ACC112 (cell line): ENCODE data around the gene PRKD3.
"Not testable (repeated sequence)": the region's sequence is repeated elsewhere in the genome, so short reads cannot be mapped to it uniquely, and the experiment has no call there.

Experiments
- H2AFZ ChIP-seq: fragments of 200-600 bp; sonication (generic); one replicate; pipeline ENCODE4 v1.6.0; 2017; ENCODE audit warnings: antibody characterized with exemption, low read length; ENCODE audit not compliant: unreplicated experiment
- H3K27ac ChIP-seq: fragments of 200-600 bp; sonication (generic); 2 replicates; pipeline ENCODE4 v1.5.1; 2014; ENCODE audit warnings: low read depth, mild to moderate bottlenecking, antibody characterized with exemption, low read length, moderate library complexity
- H3K27me3 ChIP-seq: fragments of 200-600 bp; sonication (generic); 2 replicates; pipeline ENCODE4 v1.6.1; 2014; ENCODE audit warnings: mild to moderate bottlenecking, antibody characterized with exemption, low read length, moderate library complexity, mixed read lengths; ENCODE audit not compliant: insufficient read depth
- H3K36me3 ChIP-seq: fragments of 200-600 bp; sonication (generic); 2 replicates; pipeline ENCODE4 v1.6.1; 2016; ENCODE audit warnings: mild to moderate bottlenecking, antibody characterized with exemption, low read length, moderate library complexity, mixed read lengths; ENCODE audit not compliant: insufficient read depth
- H3K4me1 ChIP-seq: fragments of 200-600 bp; sonication (generic); one replicate; pipeline ENCODE4 v1.6.1; 2016; ENCODE audit warnings: low read length, mixed read lengths; ENCODE audit not compliant: insufficient read depth, unreplicated experiment, control insufficient read depth
- H3K4me3 ChIP-seq: fragments of 200-600 bp; sonication (generic); 2 replicates; pipeline ENCODE4 v1.5.1; 2014; ENCODE audit warnings: mild to moderate bottlenecking, low read depth, low read length
- H3K79me2 ChIP-seq: fragments of 200-600 bp; sonication (generic); one replicate; pipeline ENCODE4 v1.6.0; 2016; ENCODE audit warnings: low read length; ENCODE audit not compliant: control insufficient read depth, unreplicated experiment, insufficient read depth

The PRKD3 gene

DNA sequence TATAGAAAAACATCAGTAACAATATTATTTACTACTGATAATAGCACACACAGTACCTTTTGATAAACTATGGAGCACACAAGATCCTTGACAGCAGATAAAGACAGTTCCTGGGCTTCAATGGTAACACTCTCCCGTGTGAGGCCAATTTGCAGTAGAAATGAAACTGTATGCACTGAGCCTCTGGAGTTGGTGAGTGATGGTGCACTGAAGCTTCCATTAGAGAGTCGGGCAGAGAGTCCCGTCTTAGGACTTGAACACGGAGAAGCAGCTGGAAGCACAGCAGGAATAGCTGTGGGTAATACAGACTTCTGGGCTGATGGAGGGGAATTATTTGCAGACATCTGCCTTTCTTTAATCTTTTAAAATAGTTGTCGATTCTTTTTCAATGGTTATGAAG lies 8.5 kb downstream of the PRKD3 start:
- Histone ChIP-seq H3K27ac (no peak overlapping the region), H3K79me2 (peaks cover 93% of the 10 kb centered on the region), H3K4me1 (peaks cover 35% of the 10 kb centered on the region), H3K36me3 (peaks cover 11% of the 10 kb centered on the region; the same call in 1 of the 2 replicates), H2AFZ (no peak overlapping the region), H3K4me3 (no peak overlapping the region), H3K27me3 (no peaks in the 10 kb centered on the region)

GRCh38 chr2:37315364-37315763 lies 9.3 kb downstream of the PRKD3 start:
- H3K4me1 ChIP-seq, result peaks cover 33% of the 10 kb centered on the region
- peaks cover 93% of the 10 kb centered on the region for H3K79me2 ChIP-seq
- no peak overlapping the region for H3K27ac ChIP-seq
- H3K27me3 ChIP-seq, result no peaks in the 10 kb centered on the region
- H2AFZ ChIP-seq, result no peak overlapping the region
- peaks cover 11% of the 10 kb centered on the region; the same call in 1 of the 2 replicates for H3K36me3 ChIP-seq
- no peak overlapping the region for H3K4me3 ChIP-seq

GRCh38 chr2:37307500-37307899 lies 17.1 kb downstream of the PRKD3 start:
- Histone ChIP-seq H3K36me3 (0 out of 2 replicates have a peak, but pooled peaks cover 6% of the 10 kb centered on the region), H3K79me2 (peaks cover 66% of the 10 kb centered on the region), H3K4me3 (no peak overlapping the region), H3K4me1 (peaks cover 12% of the 10 kb centered on the region), H3K27me3 (no peaks in the 10 kb centered on the region), H3K27ac (no peak overlapping the region), H2AFZ (no peak overlapping the region)

DNA sequence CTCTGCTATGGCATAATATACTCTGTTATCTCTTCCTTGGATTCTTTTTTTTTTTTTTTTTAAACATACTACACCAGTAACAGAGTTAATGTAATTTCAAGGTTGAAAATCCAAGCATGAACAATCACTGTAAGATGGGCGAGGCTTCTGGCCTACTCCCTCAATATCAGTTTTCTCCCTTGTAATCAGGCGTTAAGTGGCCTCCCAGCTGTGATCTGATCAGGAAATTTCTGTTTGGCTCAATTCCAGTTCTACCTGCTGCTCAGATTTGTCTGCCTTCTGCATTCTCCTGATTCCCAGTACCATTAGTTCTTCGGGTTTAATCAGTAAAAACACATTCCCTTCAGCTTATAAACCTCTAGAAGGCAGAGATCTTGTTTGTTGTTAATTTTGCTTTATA lies 18.6 kb downstream of the PRKD3 start:
- Histone ChIP-seq H3K36me3 (0 out of 2 replicates have a peak, but pooled peaks cover 6% of the 10 kb centered on the region), H3K4me1 (peaks cover 11% of the 10 kb centered on the region), H3K27me3 (no peaks in the 10 kb centered on the region), H3K79me2 (peaks cover 64% of the 10 kb centered on the region), H2AFZ (no peak overlapping the region), H3K27ac (no peak overlapping the region), H3K4me3 (no peak overlapping the region)

- H3K4me1 ChIP-seq, result peaks cover 15% of the 10 kb centered on the region
- no peak overlapping the region for H3K27ac ChIP-seq
- no peaks in the 10 kb centered on the region for H3K27me3 ChIP-seq
- H3K4me3 ChIP-seq, result no peak overlapping the region
- H3K79me2 ChIP-seq, result peaks cover 74% of the 10 kb centered on the region
- no peak overlapping the region for H2AFZ ChIP-seq
- 0 out of 2 replicates have a peak, but pooled peaks cover 9% of the 10 kb centered on the region for H3K36me3 ChIP-seq
Observed at GRCh38 chr2:37302701-37303252, 21.9 kb downstream of the PRKD3 start.

DNA sequence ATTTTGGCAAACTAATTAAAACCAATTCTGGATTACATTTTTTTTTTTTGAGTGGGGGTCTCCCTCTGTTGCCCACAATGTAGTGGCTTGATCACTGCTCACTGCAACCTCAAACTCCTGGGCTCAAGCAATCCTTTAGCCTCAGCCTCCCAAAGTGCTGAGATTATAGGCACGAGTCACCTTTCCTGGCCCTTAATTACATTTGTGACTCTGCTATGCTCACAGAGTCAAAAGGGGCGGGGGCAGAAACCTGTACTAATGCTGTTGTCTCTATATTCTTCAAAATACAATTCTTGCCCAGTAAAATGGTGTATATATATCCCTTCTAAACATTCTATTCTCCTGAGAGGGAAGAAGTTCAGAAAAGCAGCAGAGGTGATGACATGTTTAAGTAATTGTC lies 23.2 kb downstream of the PRKD3 start:
- H3K27ac ChIP-seq, result no peak overlapping the region
- H2AFZ ChIP-seq, result no peak overlapping the region
- 0 out of 2 replicates have a peak, but pooled peaks cover 9% of the 10 kb centered on the region for H3K36me3 ChIP-seq
- no peak overlapping the region for H3K4me3 ChIP-seq
- H3K27me3 ChIP-seq, result no peaks in the 10 kb centered on the region
- H3K4me1 ChIP-seq, result peaks cover 12% of the 10 kb centered on the region
- peaks cover 71% of the 10 kb centered on the region for H3K79me2 ChIP-seq

DNA sequence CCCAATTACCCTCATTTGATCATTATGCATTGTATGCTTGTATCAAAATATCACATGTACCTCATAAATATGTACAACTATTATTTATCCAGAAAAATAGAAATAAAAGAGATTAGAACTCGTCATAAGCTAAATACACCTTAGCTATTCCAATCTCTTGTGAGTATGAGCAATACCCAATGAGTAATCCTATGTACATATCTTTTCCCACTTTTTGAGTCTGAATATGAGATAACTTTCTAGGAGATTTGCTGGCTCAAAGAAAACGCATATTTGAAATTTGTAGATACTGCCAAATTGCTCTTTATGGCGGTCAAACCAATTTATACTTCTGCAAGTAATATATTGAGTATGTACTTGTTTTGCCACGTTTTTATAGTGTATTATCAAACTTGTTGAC lies 24.1 kb downstream of the PRKD3 start:
- H3K79me2 ChIP-seq, result peaks cover 72% of the 10 kb centered on the region
- H3K27me3 ChIP-seq, result no peaks in the 10 kb centered on the region
- no peak overlapping the region for H2AFZ ChIP-seq
- 0 out of 2 replicates have a peak, but pooled peaks cover 9% of the 10 kb centered on the region for H3K36me3 ChIP-seq
- H3K27ac ChIP-seq, result no peak overlapping the region
- peaks cover 12% of the 10 kb centered on the region for H3K4me1 ChIP-seq
- no peak overlapping the region for H3K4me3 ChIP-seq

GRCh38 chr2:37300146-37300545 lies 24.5 kb downstream of the PRKD3 start:
- peaks cover 12% of the 10 kb centered on the region for H3K4me1 ChIP-seq
- no peak overlapping the region for H3K27ac ChIP-seq
- no peak overlapping the region for H3K4me3 ChIP-seq
- H2AFZ ChIP-seq, result no peak overlapping the region
- H3K36me3 ChIP-seq, result 0 out of 2 replicates have a peak, but pooled peaks cover 9% of the 10 kb centered on the region
- H3K79me2 ChIP-seq, result peaks cover 72% of the 10 kb centered on the region
- no peaks in the 10 kb centered on the region for H3K27me3 ChIP-seq

DNA sequence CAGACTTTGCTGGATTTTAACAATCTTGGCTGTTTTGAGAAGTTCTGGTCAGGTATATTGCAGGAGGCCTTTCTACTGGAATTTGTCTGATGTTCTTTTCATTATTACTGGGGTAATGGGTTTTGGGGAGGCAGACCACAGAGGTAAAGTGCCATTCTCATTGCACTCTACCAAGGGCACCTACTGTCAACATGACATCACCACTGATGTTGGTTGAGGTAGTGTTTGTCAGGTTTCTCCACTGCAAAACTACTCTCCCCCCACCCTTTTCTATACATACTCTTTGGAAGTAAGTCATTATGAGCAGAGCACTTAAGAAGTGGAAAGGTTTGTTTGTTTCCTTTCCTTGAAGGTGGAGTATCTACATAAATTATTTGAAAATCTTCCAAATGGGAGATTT lies 27.0 kb downstream of the PRKD3 start:
- Histone ChIP-seq H3K36me3 (0 out of 2 replicates have a peak, but pooled peaks cover 3% of the 10 kb centered on the region), H3K79me2 (peaks cover 65% of the 10 kb centered on the region), H3K4me3 (no peak overlapping the region), H3K27me3 (no peaks in the 10 kb centered on the region), H2AFZ (no peak overlapping the region), H3K4me1 (peaks cover 12% of the 10 kb centered on the region), H3K27ac (no peak overlapping the region)

GRCh38 chr2:37295469-37296073 lies 29.1 kb downstream of the PRKD3 start:
- peaks cover 1% of the 10 kb centered on the region for H3K4me1 ChIP-seq
- no peak overlapping the region for H3K27ac ChIP-seq
- no peak overlapping the region for H3K4me3 ChIP-seq
- H3K27me3 ChIP-seq, result no peaks in the 10 kb centered on the region
- H3K79me2 ChIP-seq, result peaks cover 52% of the 10 kb centered on the region
- H3K36me3 ChIP-seq, result 0 out of 2 replicates have a peak, but pooled peaks cover under 1% of the 10 kb centered on the region
- H2AFZ ChIP-seq, result no peak overlapping the region

- not testable (repeated sequence) for H3K27me3 ChIP-seq, H2AFZ ChIP-seq, H3K4me3 ChIP-seq, H3K36me3 ChIP-seq, H3K4me1 ChIP-seq, H3K27ac ChIP-seq
- peaks cover 45% of the 10 kb centered on the region for H3K79me2 ChIP-seq
Observed at GRCh38 chr2:37294858-37295257, 29.8 kb downstream of the PRKD3 start.
